Aorta (tissue), 5 donors: ENCODE results near the gene ABITRAM. TPM values are rescaled to one million over a fixed set of nuclear protein-coding genes. Genes with fewer than 3 reads are reported as not detected.
"Not testable (repeated sequence)": the region's sequence is repeated elsewhere in the genome, so short reads cannot be mapped to it uniquely, and the experiment has no call there.

Source experiments
- ATAC-seq: fragments of 200-7000 bp; cut with Tn5 transposase; one replicate; pipeline ENCODE4 v1.9.1; 2022; ENCODE audit warnings: moderate library complexity; ENCODE audit not compliant: low FRiP score
- DNase-seq, 2 donors: peaks; one replicate each; pipeline ENCODE4 v3.0.0-alpha.2; 2020
- H3K27ac ChIP-seq, 2 donors: one replicate each; pipeline ENCODE4 v1.5.1; 2013; ENCODE audit warnings: low read length in 2 of 2, mild to moderate bottlenecking in 2 of 2, moderate library complexity in 2 of 2, control low read depth in 1 of 2, inconsistent platforms in 1 of 2, low read depth in 1 of 2
- H3K27me3 ChIP-seq, 2 donors: one replicate each; pipeline ENCODE4 v1.6.1; 2013; ENCODE audit warnings: control low read depth in 1 of 2, low read length in 1 of 2, mild to moderate bottlenecking in 1 of 2, moderate library complexity in 1 of 2; ENCODE audit not compliant: insufficient read depth in 2 of 2, control insufficient read depth in 1 of 2
- H3K36me3 ChIP-seq, 2 donors: one replicate each; pipeline ENCODE4 v1.6.1; 2013; ENCODE audit warnings: control low read depth in 1 of 2, low read length in 1 of 2, mild to moderate bottlenecking in 1 of 2; ENCODE audit not compliant: insufficient read depth in 2 of 2, control insufficient read depth in 1 of 2
- H3K4me1 ChIP-seq, 2 donors: one replicate each; pipeline ENCODE4 v1.6.1; 2013; ENCODE audit warnings: low read length in 2 of 2, control low read depth in 1 of 2, mild to moderate bottlenecking in 1 of 2, moderate library complexity in 1 of 2; ENCODE audit not compliant: insufficient read depth in 2 of 2, control insufficient read depth in 1 of 2
- H3K4me3 ChIP-seq, 2 donors: one replicate each; pipeline ENCODE4 v1.5.1; 2013; ENCODE audit warnings: low read length in 2 of 2, control low read depth in 1 of 2, mild to moderate bottlenecking in 1 of 2
- H3K9me3 ChIP-seq: one replicate; pipeline ENCODE4 v1.6.1; 2013; ENCODE audit warnings: mild to moderate bottlenecking, low read length; ENCODE audit not compliant: control insufficient read depth
- WGBS, 2 donors: extraction: QIAGEN DNeasy Blood & Tissue Kit; methylation state at CpG; one replicate each; pipeline ENCODE4 v1.1.7; 2013; 5-methylcytosine and 5-hydroxymethylcytosine counted together
- intact Hi-C, 2 donors: fragments of 100-400 bp; cut with DNase I; formaldehyde crosslinking; loops; one replicate each; pipeline versions ENCODE4 v1.14.2 to v1.15.0; 2022
- long read RNA-seq, 2 donors: library from polyadenylated mRNA; unstranded; transcript quantifications; one replicate each; pipeline ENCODE4 v2.0.0, GENCODE V29; 2020 to 2021
- polyA plus RNA-seq, 2 donors: library from polyadenylated mRNA; stranded (reverse); fragments of 200-250 nt; gene quantifications; one replicate each; pipeline ENCODE4 v1.2.3, GENCODE V29; 2013
- total RNA-seq, 2 donors: library from RNA; stranded (reverse); fragmentation: NEBNext Ultra II Directional; extraction: Animal tissue kit (Norgen Biotek cat#: 25700); gene quantifications; one replicate each; pipeline ENCODE4 v1.2.1, GENCODE V29; 2021
- donor health status: healthy with polysubstance abuse.
- donor health status: Bipolar disorder and iron deficiency.
- donor health status: DM: no; HTN: no; CAD: no.
- donor health status: DM: no; HTN: no; CAD: no.
- donor health status: DM: yes; HTN: yes; CAD: no.

The ABITRAM gene, protein sequence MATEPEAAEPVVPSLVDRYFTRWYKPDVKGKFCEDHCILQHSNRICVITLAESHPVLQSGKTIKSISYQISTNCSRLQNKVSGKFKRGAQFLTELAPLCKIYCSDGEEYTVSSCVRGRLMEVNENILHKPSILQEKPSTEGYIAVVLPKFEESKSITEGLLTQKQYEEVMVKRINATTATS
- total RNA-seq (10 to 100 TPM in 1 of 2 donors, 1 to 10 TPM in 1; 8.3 to 11.1 TPM), polyA plus RNA-seq (10 to 100 TPM in 1 of 2 donors, 1 to 10 TPM in 1; 8.9 to 20.4 TPM)
- long read RNA-seq, donor 1, transcript FAM206A-201 (6 exons, 2,134 nt), result major isoform, 21 of 24 reads
- long read RNA-seq, donor 1, partial matches to known transcripts, result 0 of 24 reads
- long read RNA-seq, donor 1, other reads (novel, unspliced or antisense), result 3 of 24 reads
- long read RNA-seq, donor 2, transcript FAM206A-201 (6 exons, 2,134 nt), result major isoform, 6 of 11 reads
- long read RNA-seq, donor 2, partial matches to known transcripts, result 1 of 11 reads
- long read RNA-seq, donor 2, other reads (novel, unspliced or antisense), result 3 of 11 reads

- ATAC-seq (peak; percentile 96), DNase-seq (peak; percentile 78 to 91)
- WGBS, 2 donors, result 0% methylated on average over 46 to 47 of the region's 47 CpGs
- H3K9me3 ChIP-seq, result no peaks in the 10 kb centered on the region
- H3K27me3 ChIP-seq, result no peaks in the 10 kb centered on the region
- peak within 1 kb of the TSS in 1 of 2 donors; percentile 79 for H3K27ac ChIP-seq
- peaks cover 0 to 5% of the 10 kb centered on the region in 2 donors for H3K4me1 ChIP-seq
- no peaks in the 10 kb centered on the region for H3K36me3 ChIP-seq
- intact Hi-C loops, result loop anchor here in 1 of 2 donors (1.0 to 10.0 kb wide), 3 partner anchors 75 to 390 kb away; partner anchors contain the start of gene EPB41L4B
- H3K4me3 ChIP-seq, result peak within 1 kb of the TSS; percentile 61 to 62
Observed at GRCh38 chr9:108934323-108934893, at the start of gene ABITRAM. ABITRAM (plus strand) TSS chr9:108934400; CDS start chr9:108934487, 87 bp downstream.

DNA sequence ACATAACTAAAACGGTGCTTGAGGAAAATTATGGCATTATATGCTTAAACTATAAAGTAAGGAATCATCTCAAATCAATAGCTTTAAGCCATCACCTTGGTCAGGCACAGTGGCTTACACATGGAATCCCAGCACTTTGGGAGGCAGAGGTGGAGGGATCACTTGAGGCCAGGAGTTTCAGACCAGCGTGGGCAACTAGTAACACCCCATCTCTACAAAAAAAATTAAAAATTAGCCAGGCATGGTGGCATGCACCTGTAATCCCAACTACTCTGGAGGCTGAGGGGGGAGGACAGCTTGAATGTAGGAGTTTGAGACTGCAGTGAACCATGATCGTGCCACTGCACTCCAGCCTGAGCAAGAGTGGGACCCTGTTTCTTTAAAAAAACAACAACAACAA, 49.5 kb upstream of the ABITRAM start:
- DNase-seq, result no peak
- Histone ChIP-seq H3K4me1 (peaks cover 0 to 2% of the 10 kb centered on the region in 2 donors), H3K27me3 (no peaks in the 10 kb centered on the region), H3K36me3 (peaks cover 4 to 5% of the 10 kb centered on the region in 2 donors), H3K27ac (no peak overlapping the region), H3K4me3 (no peak overlapping the region), H3K9me3 (no peaks in the 10 kb centered on the region)
- 89 to 90% methylated on average over 3 of the region's 3 CpGs for WGBS, 2 donors
- intact Hi-C loops, result no loop called here
- ATAC-seq, result no peak

DNA sequence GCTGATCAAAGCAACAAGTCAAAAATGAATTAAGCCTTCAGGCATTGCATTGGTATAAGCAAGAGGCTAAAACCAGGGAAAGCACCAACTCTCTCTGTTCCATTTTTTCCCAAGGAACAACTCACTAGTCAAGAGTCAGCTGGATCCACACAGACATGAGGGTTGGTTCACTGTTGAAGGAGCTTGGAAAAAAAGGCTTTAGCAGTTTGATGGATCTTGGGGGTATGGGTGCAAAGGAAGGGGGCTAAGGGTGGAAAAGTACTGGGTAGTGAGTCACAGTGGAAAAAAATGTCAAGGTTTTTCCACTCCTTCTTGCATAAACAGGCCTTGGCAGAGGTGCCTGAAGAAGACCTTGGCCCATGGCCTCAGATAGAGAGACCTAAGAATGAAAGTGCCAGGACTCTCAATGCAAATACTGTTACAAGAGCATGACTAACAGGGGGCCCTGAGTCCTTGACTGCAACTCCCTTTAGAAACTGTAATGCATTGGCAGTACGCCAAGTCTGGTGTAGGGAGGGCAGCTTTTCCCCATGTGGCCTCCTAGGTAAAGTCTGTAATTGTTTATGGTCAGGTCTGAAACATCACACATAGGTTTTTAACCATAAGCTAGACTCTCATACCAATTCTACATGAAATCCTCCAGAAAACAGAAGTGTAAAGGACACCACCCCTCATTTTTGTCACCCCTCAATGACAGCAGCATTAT, 48.4 kb upstream of the ABITRAM start:
- Histone ChIP-seq H3K27me3 (no peaks in the 10 kb centered on the region), H3K9me3 (no peaks in the 10 kb centered on the region), H3K4me3 (no peak overlapping the region), H3K36me3 (peaks cover 4% of the 10 kb centered on the region in 2 donors), H3K4me1 (peaks cover 0 to 2% of the 10 kb centered on the region in 2 donors), H3K27ac (peak overlapping the region in 1 of 2 donors; percentile 40)
- ATAC-seq (no peak), DNase-seq (no peak)
- 38% methylated on average over 1 of the region's 1 CpG for WGBS, 2 donors
- intact Hi-C loops, result no loop called here

DNA sequence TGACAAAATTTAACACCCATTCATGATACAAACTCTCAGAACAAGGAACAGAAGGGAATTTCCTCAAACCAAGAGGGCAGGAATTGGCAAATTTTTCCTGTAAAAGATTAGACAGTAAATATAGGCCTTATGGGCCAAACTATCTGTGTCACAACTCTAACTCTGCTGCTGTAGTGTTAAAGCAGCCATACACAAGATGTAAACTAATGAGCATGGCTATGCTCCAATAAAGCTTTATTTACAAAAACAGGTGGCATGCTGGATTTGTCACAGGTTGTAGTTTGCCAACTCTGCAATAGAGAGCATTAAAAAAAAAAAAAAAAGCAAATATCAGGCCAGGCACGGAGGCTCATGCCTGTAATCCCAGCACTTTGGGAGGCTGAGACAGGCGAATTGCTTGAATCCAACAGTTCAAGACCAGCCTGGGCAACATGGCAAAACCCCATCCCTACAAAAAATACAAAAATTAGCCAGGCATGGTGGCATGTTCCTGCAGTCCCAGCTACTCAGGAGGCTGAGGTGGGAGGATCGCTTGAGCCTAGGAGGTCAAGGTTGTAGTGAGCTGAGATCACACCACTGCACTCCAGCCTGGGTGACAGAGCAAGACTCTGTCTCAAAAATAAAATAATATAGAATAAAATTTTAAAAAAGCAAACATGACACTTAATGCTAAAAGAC, 47.5 kb upstream of the ABITRAM start:
- intact Hi-C loops, H3K4me1 ChIP-seq, ATAC-seq, H3K4me3 ChIP-seq, H3K27me3 ChIP-seq, H3K27ac ChIP-seq, H3K36me3 ChIP-seq, H3K9me3 ChIP-seq, DNase-seq: not testable (repeated sequence)
- WGBS, 2 donors, result 76 to 88% methylated on average over 3 of the region's 3 CpGs

DNA sequence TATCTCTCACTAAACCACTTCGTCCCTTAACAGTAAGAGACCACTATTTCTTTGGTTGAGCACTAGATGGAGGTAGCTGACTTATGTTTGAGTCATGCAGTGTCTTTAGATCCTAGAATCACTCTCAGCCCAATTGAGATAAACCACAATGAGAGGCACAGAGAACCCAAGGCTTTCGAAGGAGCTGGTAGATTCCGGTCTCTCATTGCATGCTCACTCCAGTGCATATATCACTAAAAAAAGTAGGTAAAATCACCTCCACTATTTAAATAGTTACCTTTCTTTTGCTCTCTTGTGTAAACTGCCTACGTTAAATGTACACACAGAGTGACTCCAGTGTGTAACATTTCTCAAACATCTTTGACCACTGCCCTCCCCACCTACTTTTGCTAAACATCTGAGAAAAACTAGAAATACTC, 44.5 kb upstream of the ABITRAM start:
- ATAC-seq (no peak), DNase-seq (no peak)
- Histone ChIP-seq H3K9me3 (no peaks in the 10 kb centered on the region), H3K36me3 (peaks cover 11 to 13% of the 10 kb centered on the region in 2 donors), H3K27me3 (no peaks in the 10 kb centered on the region), H3K4me1 (peaks cover 0 to 2% of the 10 kb centered on the region in 2 donors), H3K27ac (no peak overlapping the region), H3K4me3 (no peak overlapping the region)
- intact Hi-C loops, result no loop called here
- WGBS, 2 donors, result 73 to 76% methylated on average over 4 of the region's 4 CpGs

GRCh38 chr9:108894225-108894997, 39.8 kb upstream of the ABITRAM start:
- ATAC-seq, result no peak
- WGBS, 2 donors, result 81 to 82% methylated on average over 4 of the region's 4 CpGs
- Histone ChIP-seq H3K36me3 (peaks cover 18 to 19% of the 10 kb centered on the region in 2 donors), H3K4me1 (no peaks in the 10 kb centered on the region), H3K27me3 (no peaks in the 10 kb centered on the region), H3K4me3 (no peak overlapping the region), H3K9me3 (no peaks in the 10 kb centered on the region), H3K27ac (no peak overlapping the region)
- DNase-seq, result no peak
- intact Hi-C loops, result no loop called here

GRCh38 chr9:108897324-108898096, 36.7 kb upstream of the ABITRAM start:
- Histone ChIP-seq H3K36me3 (peaks cover 15 to 16% of the 10 kb centered on the region in 2 donors), H3K4me1 (no peaks in the 10 kb centered on the region), H3K27me3 (no peaks in the 10 kb centered on the region), H3K27ac (no peak overlapping the region), H3K4me3 (no peak overlapping the region), H3K9me3 (no peaks in the 10 kb centered on the region)
- intact Hi-C loops, result no loop called here
- 91 to 92% methylated on average over 2 of the region's 2 CpGs for WGBS, 2 donors
- DNase-seq (no peak), ATAC-seq (no peak)
